Liver (tissue), 9 donors: ENCODE results near the gene GCNT3. TPM values are rescaled to one million over a fixed set of nuclear protein-coding genes. Genes with fewer than 3 reads are reported as not detected.

ENCODE experiments used
- DNase-seq: peaks from one replicate; pipeline ENCODE4 v3.0.0-alpha.2; 2017; ENCODE audit warnings: low spot score
- H3K27ac ChIP-seq, 2 donors: one replicate each; pipeline ENCODE4 v1.7.0; 2013; ENCODE audit warnings: inconsistent platforms in 2 of 2, low read length in 2 of 2, control low read depth in 1 of 2, low read depth in 1 of 2, mild to moderate bottlenecking in 1 of 2
- H3K27me3 ChIP-seq, 4 donors: one replicate each; pipeline versions ENCODE4 v1.6.1 to v1.7.0; 2013; ENCODE audit warnings: low read length in 3 of 4, inconsistent platforms in 1 of 4, mild to moderate bottlenecking in 1 of 4, moderate library complexity in 1 of 4; ENCODE audit not compliant: control insufficient read depth in 4 of 4, insufficient read depth in 4 of 4
- H3K36me3 ChIP-seq, 4 donors: one replicate each; pipeline versions ENCODE4 v1.6.1 to v1.7.0; 2013; ENCODE audit warnings: low read length in 3 of 4, mild to moderate bottlenecking in 3 of 4, low read depth in 1 of 4, moderate library complexity in 1 of 4; ENCODE audit not compliant: control insufficient read depth in 4 of 4, insufficient read depth in 3 of 4
- H3K4me1 ChIP-seq, 4 donors: one replicate each; pipeline versions ENCODE4 v1.6.1 to v1.7.0; 2013; ENCODE audit warnings: low read length in 3 of 4, mild to moderate bottlenecking in 3 of 4, moderate library complexity in 1 of 4; ENCODE audit not compliant: control insufficient read depth in 4 of 4, insufficient read depth in 4 of 4
- H3K4me3 ChIP-seq, 3 donors: one replicate each; pipeline versions ENCODE4 v1.6.1 to v1.7.0; 2013; ENCODE audit warnings: low read length in 3 of 3, control low read depth in 1 of 3, low read depth in 1 of 3, mild to moderate bottlenecking in 1 of 3
- H3K9ac ChIP-seq, 2 donors: one replicate each; pipeline ENCODE4 v1.7.0; 2013; ENCODE audit warnings: low read length in 2 of 2, mild to moderate bottlenecking in 2 of 2, moderate library complexity in 2 of 2, control low read depth in 1 of 2, low read depth in 1 of 2
- H3K9me3 ChIP-seq, 4 donors: one replicate each; pipeline versions ENCODE4 v1.6.1 to v1.7.0; 2013; ENCODE audit warnings: low read length in 3 of 4; ENCODE audit not compliant: control insufficient read depth in 4 of 4
- EGR1 ChIP-seq, 2 donors: IDR thresholded peaks; 2 replicates each; pipeline ENCODE4 v1.6.1; 2016 to 2018; ENCODE audit warnings: antibody characterized with exemption in 2 of 2, low read depth in 2 of 2
- FOXA1 ChIP-seq: IDR thresholded peaks from 2 replicates; pipeline ENCODE4 v1.6.1; 2016; ENCODE audit warnings: antibody characterized with exemption
- GABPA ChIP-seq, 2 donors: IDR thresholded peaks in 1 of 2; conservative IDR thresholded peaks in 1 of 2; 2 replicates each; pipeline ENCODE4 v1.6.1; 2016; ENCODE audit warnings: antibody characterized with exemption in 2 of 2, mild to moderate bottlenecking in 1 of 2, moderate library complexity in 1 of 2
- HNF4A ChIP-seq, 2 donors: conservative IDR thresholded peaks; 2 replicates each; pipeline ENCODE4 v1.6.1; 2016; ENCODE audit warnings: antibody characterized with exemption in 2 of 2, mild to moderate bottlenecking in 2 of 2
- HNF4G ChIP-seq: IDR thresholded peaks from 2 replicates; pipeline ENCODE4 v1.6.1; 2016; ENCODE audit warnings: antibody characterized with exemption
- JUND ChIP-seq, 2 donors: IDR thresholded peaks; 2 replicates each; pipeline ENCODE4 v1.6.1; 2016; ENCODE audit warnings: antibody characterized with exemption in 2 of 2
- NR2F2 ChIP-seq: IDR thresholded peaks from 2 replicates; pipeline ENCODE4 v1.6.1; 2016; ENCODE audit warnings: antibody characterized with exemption
- RAD21 ChIP-seq, 2 donors: IDR thresholded peaks; 2 replicates each; pipeline ENCODE4 v1.6.1; 2016; ENCODE audit warnings: antibody characterized with exemption in 2 of 2, mild to moderate bottlenecking in 2 of 2
- RXRA ChIP-seq, 2 donors: IDR thresholded peaks; 2 replicates each; pipeline ENCODE4 v1.6.1; 2017 to 2018; ENCODE audit warnings: antibody characterized with exemption in 2 of 2, mild to moderate bottlenecking in 1 of 2
- TAF1 ChIP-seq: conservative IDR thresholded peaks from 2 replicates; pipeline ENCODE4 v1.6.1; 2016; ENCODE audit warnings: antibody characterized with exemption, mild to moderate bottlenecking
- WGBS: extraction: QIAGEN DNeasy Blood & Tissue Kit; methylation state at CpG from one replicate; pipeline ENCODE4 v1.1.7; 2013; 5-methylcytosine and 5-hydroxymethylcytosine counted together
- polyA plus RNA-seq, 2 donors: library from polyadenylated mRNA; stranded (reverse) in 1 of 2; unstranded in 1 of 2; fragments of 200-250 nt in 1 of 2; fragments of >200 nt in 1 of 2; fragmentation: Nextera tagmentation in 1 of 2; extraction: Ambion mirVana in 1 of 2; gene quantifications; one replicate each; pipeline versions ENCODE4 v1.2.1 to v1.2.3, GENCODE V29; 2013 to 2015
- total RNA-seq, 2 donors: library from RNA; depleted of rRNA; stranded (reverse); fragments of >200 nt; gene quantifications; one replicate each; pipeline ENCODE4 v1.2.3, GENCODE V29; 2014
- TF ChIP-seq, protein P1 (sequence below): IDR thresholded peaks from 2 replicates; pipeline ENCODE4 v1.6.1; 2016; ENCODE audit warnings: antibody characterized with exemption, mild to moderate bottlenecking
- TF ChIP-seq, protein P2 (sequence below): IDR thresholded peaks from 2 replicates; pipeline ENCODE4 v1.6.1; 2016; ENCODE audit warnings: antibody characterized with exemption
- TF ChIP-seq, protein P3 (sequence below): IDR thresholded peaks from 2 replicates; pipeline ENCODE4 v1.6.1; 2016; ENCODE audit warnings: antibody characterized with exemption
- TF ChIP-seq, protein P4 (sequence below): fragments of 150-350 bp; IDR thresholded peaks from 2 replicates; pipeline ENCODE4 v1.5.1; 2017; ENCODE audit warnings: improper control_type of control experiment, low read depth, low read length; ENCODE audit not compliant: missing input control
- donor health status: healthy.
- donor health status: healthy.
- donor health status: healthy.
- donor health status: healthy.
- donor health status: healthy.

Gene GCNT3
- total and polyA plus RNA-seq, 4 donors: 0.14 to 0.37 TPM; not detected in 2

DNA sequence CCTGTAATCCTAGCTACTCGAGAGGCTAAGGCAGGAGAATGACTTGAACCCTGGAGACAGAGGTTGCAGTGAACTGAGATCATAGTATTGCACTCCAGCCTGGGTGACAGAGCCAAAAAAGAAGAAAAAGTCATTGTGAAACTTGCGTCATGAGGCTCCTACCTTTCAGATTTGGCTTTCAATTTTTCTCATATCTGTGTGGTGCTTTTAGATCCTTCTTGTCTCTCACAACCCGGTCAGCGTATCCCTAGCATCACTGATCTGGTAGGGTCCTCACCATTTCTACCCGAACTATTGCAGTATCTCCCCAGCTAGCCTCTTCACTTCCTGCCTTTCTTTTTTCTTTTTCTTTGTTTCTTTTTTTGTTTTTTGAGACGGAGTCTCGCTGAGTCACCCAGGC lies 21.6 kb upstream of the GCNT3 start:
- WGBS: 78% methylated on average over 7 of the region's 7 CpGs
- Histone ChIP-seq H3K36me3 (no peaks in the 10 kb centered on the region), H3K27ac (no peak overlapping the region), H3K9me3 (no peaks in the 10 kb centered on the region), H3K4me1 (no peaks in the 10 kb centered on the region), H3K9ac (no peak overlapping the region), H3K27me3 (no peaks in the 10 kb centered on the region), H3K4me3 (no peak overlapping the region)
- no peak for DNase-seq
- TF ChIP-seq, protein P1, sequence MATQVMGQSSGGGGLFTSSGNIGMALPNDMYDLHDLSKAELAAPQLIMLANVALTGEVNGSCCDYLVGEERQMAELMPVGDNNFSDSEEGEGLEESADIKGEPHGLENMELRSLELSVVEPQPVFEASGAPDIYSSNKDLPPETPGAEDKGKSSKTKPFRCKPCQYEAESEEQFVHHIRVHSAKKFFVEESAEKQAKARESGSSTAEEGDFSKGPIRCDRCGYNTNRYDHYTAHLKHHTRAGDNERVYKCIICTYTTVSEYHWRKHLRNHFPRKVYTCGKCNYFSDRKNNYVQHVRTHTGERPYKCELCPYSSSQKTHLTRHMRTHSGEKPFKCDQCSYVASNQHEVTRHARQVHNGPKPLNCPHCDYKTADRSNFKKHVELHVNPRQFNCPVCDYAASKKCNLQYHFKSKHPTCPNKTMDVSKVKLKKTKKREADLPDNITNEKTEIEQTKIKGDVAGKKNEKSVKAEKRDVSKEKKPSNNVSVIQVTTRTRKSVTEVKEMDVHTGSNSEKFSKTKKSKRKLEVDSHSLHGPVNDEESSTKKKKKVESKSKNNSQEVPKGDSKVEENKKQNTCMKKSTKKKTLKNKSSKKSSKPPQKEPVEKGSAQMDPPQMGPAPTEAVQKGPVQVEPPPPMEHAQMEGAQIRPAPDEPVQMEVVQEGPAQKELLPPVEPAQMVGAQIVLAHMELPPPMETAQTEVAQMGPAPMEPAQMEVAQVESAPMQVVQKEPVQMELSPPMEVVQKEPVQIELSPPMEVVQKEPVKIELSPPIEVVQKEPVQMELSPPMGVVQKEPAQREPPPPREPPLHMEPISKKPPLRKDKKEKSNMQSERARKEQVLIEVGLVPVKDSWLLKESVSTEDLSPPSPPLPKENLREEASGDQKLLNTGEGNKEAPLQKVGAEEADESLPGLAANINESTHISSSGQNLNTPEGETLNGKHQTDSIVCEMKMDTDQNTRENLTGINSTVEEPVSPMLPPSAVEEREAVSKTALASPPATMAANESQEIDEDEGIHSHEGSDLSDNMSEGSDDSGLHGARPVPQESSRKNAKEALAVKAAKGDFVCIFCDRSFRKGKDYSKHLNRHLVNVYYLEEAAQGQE: no peak
- TF ChIP-seq HNF4G (no peak), RXRA (IDR thresholded peaks at IDR 0.05) (no peak), NR2F2 (no peak), JUND (IDR thresholded peaks at IDR 0.05) (no peak), GABPA (IDR thresholded peaks at IDR 0.05 in 1 of 2, conservative IDR thresholded peaks at IDR 0.05 in 1 of 2) (no peak), TAF1 (no peak), HNF4A (conservative IDR thresholded peaks at IDR 0.05) (no peak), RAD21 (IDR thresholded peaks at IDR 0.05) (no peak), FOXA1 (no peak)
- TF ChIP-seq, protein P2, sequence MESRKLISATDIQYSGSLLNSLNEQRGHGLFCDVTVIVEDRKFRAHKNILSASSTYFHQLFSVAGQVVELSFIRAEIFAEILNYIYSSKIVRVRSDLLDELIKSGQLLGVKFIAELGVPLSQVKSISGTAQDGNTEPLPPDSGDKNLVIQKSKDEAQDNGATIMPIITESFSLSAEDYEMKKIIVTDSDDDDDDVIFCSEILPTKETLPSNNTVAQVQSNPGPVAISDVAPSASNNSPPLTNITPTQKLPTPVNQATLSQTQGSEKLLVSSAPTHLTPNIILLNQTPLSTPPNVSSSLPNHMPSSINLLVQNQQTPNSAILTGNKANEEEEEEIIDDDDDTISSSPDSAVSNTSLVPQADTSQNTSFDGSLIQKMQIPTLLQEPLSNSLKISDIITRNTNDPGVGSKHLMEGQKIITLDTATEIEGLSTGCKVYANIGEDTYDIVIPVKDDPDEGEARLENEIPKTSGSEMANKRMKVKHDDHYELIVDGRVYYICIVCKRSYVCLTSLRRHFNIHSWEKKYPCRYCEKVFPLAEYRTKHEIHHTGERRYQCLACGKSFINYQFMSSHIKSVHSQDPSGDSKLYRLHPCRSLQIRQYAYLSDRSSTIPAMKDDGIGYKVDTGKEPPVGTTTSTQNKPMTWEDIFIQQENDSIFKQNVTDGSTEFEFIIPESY: no peak
- TF ChIP-seq, protein P3, sequence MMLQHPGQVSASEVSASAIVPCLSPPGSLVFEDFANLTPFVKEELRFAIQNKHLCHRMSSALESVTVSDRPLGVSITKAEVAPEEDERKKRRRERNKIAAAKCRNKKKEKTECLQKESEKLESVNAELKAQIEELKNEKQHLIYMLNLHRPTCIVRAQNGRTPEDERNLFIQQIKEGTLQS: no peak

DNA sequence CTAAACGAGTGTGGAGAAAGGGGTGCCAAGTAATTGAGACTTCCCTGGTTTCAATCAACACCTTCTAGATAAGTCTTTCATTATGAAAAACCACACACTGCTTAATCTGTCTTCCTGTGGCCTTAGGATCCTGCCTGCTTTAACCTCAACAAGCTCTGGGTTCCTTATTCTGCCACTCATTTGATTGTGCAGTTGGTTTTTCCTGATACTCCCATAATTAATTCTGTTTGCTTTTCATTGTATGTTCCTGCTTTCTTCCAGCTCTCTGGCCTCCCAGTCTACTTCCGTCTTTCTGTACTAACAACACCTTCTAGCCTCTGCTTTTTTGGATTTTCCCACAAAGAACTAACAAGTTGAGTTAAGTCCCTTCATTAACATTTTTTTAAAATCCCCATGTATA lies 20.2 kb upstream of the GCNT3 start:
- Histone ChIP-seq H3K9ac (no peak overlapping the region), H3K9me3 (no peaks in the 10 kb centered on the region), H3K4me1 (no peaks in the 10 kb centered on the region), H3K4me3 (no peak overlapping the region), H3K36me3 (no peaks in the 10 kb centered on the region), H3K27me3 (no peaks in the 10 kb centered on the region), H3K27ac (no peak overlapping the region)
- TF ChIP-seq, protein P2: no peak
- TF ChIP-seq TAF1: no peak
- TF ChIP-seq, protein P1: no peak
- no peak for TF ChIP-seq GABPA (IDR thresholded peaks at IDR 0.05 in 1 of 2, conservative IDR thresholded peaks at IDR 0.05 in 1 of 2)
- no peak for TF ChIP-seq HNF4G
- TF ChIP-seq RAD21 (IDR thresholded peaks at IDR 0.05): no peak
- TF ChIP-seq, protein P3: no peak
- TF ChIP-seq RXRA (IDR thresholded peaks at IDR 0.05): no peak
- no peak for TF ChIP-seq HNF4A (conservative IDR thresholded peaks at IDR 0.05)
- no peak for TF ChIP-seq FOXA1
- TF ChIP-seq JUND (IDR thresholded peaks at IDR 0.05): no peak
- TF ChIP-seq EGR1 (IDR thresholded peaks at IDR 0.05; ENCODE audit: low read depth in 2 of 2): no peak
- TF ChIP-seq, protein P4, sequence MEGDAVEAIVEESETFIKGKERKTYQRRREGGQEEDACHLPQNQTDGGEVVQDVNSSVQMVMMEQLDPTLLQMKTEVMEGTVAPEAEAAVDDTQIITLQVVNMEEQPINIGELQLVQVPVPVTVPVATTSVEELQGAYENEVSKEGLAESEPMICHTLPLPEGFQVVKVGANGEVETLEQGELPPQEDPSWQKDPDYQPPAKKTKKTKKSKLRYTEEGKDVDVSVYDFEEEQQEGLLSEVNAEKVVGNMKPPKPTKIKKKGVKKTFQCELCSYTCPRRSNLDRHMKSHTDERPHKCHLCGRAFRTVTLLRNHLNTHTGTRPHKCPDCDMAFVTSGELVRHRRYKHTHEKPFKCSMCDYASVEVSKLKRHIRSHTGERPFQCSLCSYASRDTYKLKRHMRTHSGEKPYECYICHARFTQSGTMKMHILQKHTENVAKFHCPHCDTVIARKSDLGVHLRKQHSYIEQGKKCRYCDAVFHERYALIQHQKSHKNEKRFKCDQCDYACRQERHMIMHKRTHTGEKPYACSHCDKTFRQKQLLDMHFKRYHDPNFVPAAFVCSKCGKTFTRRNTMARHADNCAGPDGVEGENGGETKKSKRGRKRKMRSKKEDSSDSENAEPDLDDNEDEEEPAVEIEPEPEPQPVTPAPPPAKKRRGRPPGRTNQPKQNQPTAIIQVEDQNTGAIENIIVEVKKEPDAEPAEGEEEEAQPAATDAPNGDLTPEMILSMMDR: no peak
- TF ChIP-seq NR2F2: no peak
- WGBS: 56% methylated on average over 2 of the region's 2 CpGs
- DNase-seq: no peak
